PC-9 (cell line): ENCODE data around the gene CPTP. TPM values are rescaled to one million over a fixed set of nuclear protein-coding genes. Genes with fewer than 3 reads are reported as not detected.

Source experiments
- BruUV-seq: library from RNA; stranded (reverse); fragments of 400-500 nt; replicated peaks from 2 replicates; lab custom pipeline; 2021; lab: Mats Ljungman, UMichigan
- CTCF ChIA-PET: fragments of 300-600 bp; sonication (Branson Sonifier 250); formaldehyde crosslinking; loops from one replicate; lab custom pipeline; 2022; ENCODE audit warnings: antibody characterized with exemption; lab: Charles Lee
- POLR2A ChIA-PET: fragments of 300-600 bp; sonication (Branson Sonifier 250); formaldehyde crosslinking; loops from one replicate; lab custom pipeline; 2022; ENCODE audit warnings: antibody characterized with exemption; ENCODE audit not compliant: unreplicated experiment; lab: Charles Lee
- DNase-seq, 2 experiments: peaks; one replicate each; pipeline versions ENCODE4 v3.0.0 to v3.0.0-alpha.2; 2015 to 2022; ENCODE audit warnings: mixed read lengths in 1 of 2
- H2AFZ ChIP-seq: fragments of 200-600 bp; sonication (generic); 2 replicates; pipeline ENCODE4 v1.8.1; 2017; ENCODE audit warnings: antibody characterized with exemption
- H3F3A ChIP-seq: fragments of 200-600 bp; sonication (generic); 2 replicates; pipeline ENCODE4 v1.8.1; 2017; ENCODE audit warnings: antibody characterized with exemption, mild to moderate bottlenecking, low read depth; ENCODE audit not compliant: insufficient read depth
- H3K27ac ChIP-seq: fragments of 200-600 bp; sonication (generic); 2 replicates; pipeline ENCODE4 v1.6.1; 2016; ENCODE audit warnings: mixed run types
- H3K27me3 ChIP-seq: fragments of 200-600 bp; sonication (generic); 2 replicates; pipeline ENCODE4 v1.6.1; 2016; ENCODE audit warnings: low read depth, mixed run types; ENCODE audit not compliant: insufficient read depth
- H3K36me3 ChIP-seq: fragments of 200-600 bp; sonication (generic); 2 replicates; pipeline ENCODE4 v1.6.1; 2016; ENCODE audit warnings: low read depth, mixed run types
- H3K4me1 ChIP-seq: fragments of 200-600 bp; sonication (generic); replicated peaks from 2 replicates; pipeline ENCODE4 v1.6.1; 2016; ENCODE audit warnings: mixed run types; ENCODE audit not compliant: insufficient read depth
- H3K4me2 ChIP-seq: fragments of 200-600 bp; sonication (generic); 2 replicates; pipeline ENCODE4 v1.6.1; 2017; ENCODE audit warnings: mixed run types
- H3K4me3 ChIP-seq: fragments of 200-600 bp; sonication (generic); 2 replicates; pipeline ENCODE4 v1.6.1; 2016; ENCODE audit warnings: mixed run types
- H3K79me2 ChIP-seq: fragments of 200-600 bp; sonication (generic); 2 replicates; pipeline ENCODE4 v1.6.1; 2017; ENCODE audit warnings: low read depth, mixed run types
- H3K9me2 ChIP-seq: fragments of 200-600 bp; sonication (generic); 2 replicates; pipeline ENCODE4 v1.8.1; 2017; ENCODE audit warnings: mild to moderate bottlenecking; ENCODE audit not compliant: insufficient read depth
- H3K9me3 ChIP-seq: fragments of 200-600 bp; sonication (generic); 2 replicates; pipeline ENCODE4 v1.8.1; 2016; ENCODE audit warnings: low read depth; ENCODE audit not compliant: insufficient read depth
- H4K20me1 ChIP-seq: fragments of 200-600 bp; sonication (generic); 2 replicates; pipeline ENCODE4 v1.8.1; 2017; ENCODE audit not compliant: insufficient read depth
- EZH2 ChIP-seq: fragments of 200-600 bp; sonication (generic); IDR thresholded peaks from 2 replicates; pipeline ENCODE4 v1.8.0; 2017; ENCODE audit warnings: antibody characterized with exemption, low read depth
- intact Hi-C: fragments of 100-400 bp; cut with micrococcal nuclease; formaldehyde crosslinking; loops from one replicate; pipeline ENCODE4 v1.10.0; 2022; ENCODE audit not compliant: unreplicated experiment
- total RNA-seq: library from RNA; stranded (reverse); gene quantifications from 2 replicates; pipeline ENCODE4 v1.2.3, GENCODE V29; 2021
- TF ChIP-seq, protein P1 (sequence below): fragments of 200-600 bp; sonication (generic); conservative IDR thresholded peaks from 2 replicates; pipeline ENCODE4 v1.6.1; 2017; ENCODE audit warnings: mixed run types, antibody characterized with exemption, mild to moderate bottlenecking, moderate library complexity

CPTP gene
- total RNA-seq, 1 experiment from 2014 or later: 33.7 TPM

DNA sequence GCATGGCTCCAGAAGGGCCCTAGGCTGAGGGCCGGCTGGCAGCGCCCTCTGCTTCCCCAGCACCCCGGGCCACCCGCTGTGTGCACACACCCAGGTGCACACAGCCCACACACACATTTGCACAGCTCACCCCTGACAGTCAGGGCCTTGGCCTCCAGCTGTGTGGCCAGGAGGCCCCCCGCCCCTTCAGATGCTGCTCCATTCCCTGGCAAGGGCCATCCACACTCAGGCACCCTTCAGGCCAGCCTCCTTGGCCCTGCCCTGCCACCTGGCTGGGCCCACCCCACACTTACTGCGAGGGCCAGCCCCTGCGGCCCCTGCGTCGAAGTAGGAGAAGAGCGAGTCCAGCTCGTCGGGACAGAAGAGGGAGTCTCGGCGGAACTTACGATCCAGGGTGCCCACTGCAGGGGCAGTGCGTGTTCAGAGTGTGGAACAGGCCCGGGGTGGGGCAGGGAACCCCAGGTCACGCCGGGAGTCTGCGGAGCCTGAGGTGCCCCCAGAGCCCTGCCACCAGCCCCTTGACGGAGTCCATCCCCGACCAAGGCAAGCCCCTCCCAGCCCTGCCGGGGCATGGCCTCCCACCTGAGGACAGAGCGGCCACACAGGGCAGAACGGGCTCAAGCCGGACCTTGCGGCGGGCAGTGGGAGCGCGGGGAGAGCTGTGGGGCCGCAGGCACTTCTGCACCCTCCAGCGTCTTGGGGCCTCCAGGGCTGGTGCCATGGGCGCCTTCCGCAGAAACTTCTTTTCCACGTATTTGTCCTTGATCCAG, 29.3 kb upstream of the CPTP start:
- no TSS peak for BruUV-seq
- ChIA-PET POLR2A (no interaction called here), CTCF (no interaction called here)
- Histone ChIP-seq H3K4me2 (no peak overlapping the region), H2AFZ (no peak overlapping the region), H3K36me3 (no peaks in the 10 kb centered on the region), H4K20me1 (no peaks in the 10 kb centered on the region; the same call in 1 of the 2 replicates), H3K27ac (no peak overlapping the region), H3K4me1 (peaks cover 14% of the 10 kb centered on the region), H3K9me3 (no peaks in the 10 kb centered on the region), H3F3A (no peaks in the 10 kb centered on the region), H3K27me3 (no peaks in the 10 kb centered on the region), H3K9me2 (no peaks in the 10 kb centered on the region), H3K4me3 (no peak overlapping the region), H3K79me2 (no peaks in the 10 kb centered on the region)
- DNase-seq: no peak
- TF ChIP-seq EZH2: no peak
- TF ChIP-seq, protein P1, sequence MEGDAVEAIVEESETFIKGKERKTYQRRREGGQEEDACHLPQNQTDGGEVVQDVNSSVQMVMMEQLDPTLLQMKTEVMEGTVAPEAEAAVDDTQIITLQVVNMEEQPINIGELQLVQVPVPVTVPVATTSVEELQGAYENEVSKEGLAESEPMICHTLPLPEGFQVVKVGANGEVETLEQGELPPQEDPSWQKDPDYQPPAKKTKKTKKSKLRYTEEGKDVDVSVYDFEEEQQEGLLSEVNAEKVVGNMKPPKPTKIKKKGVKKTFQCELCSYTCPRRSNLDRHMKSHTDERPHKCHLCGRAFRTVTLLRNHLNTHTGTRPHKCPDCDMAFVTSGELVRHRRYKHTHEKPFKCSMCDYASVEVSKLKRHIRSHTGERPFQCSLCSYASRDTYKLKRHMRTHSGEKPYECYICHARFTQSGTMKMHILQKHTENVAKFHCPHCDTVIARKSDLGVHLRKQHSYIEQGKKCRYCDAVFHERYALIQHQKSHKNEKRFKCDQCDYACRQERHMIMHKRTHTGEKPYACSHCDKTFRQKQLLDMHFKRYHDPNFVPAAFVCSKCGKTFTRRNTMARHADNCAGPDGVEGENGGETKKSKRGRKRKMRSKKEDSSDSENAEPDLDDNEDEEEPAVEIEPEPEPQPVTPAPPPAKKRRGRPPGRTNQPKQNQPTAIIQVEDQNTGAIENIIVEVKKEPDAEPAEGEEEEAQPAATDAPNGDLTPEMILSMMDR: no peak
- intact Hi-C loops: no loop called here

DNA sequence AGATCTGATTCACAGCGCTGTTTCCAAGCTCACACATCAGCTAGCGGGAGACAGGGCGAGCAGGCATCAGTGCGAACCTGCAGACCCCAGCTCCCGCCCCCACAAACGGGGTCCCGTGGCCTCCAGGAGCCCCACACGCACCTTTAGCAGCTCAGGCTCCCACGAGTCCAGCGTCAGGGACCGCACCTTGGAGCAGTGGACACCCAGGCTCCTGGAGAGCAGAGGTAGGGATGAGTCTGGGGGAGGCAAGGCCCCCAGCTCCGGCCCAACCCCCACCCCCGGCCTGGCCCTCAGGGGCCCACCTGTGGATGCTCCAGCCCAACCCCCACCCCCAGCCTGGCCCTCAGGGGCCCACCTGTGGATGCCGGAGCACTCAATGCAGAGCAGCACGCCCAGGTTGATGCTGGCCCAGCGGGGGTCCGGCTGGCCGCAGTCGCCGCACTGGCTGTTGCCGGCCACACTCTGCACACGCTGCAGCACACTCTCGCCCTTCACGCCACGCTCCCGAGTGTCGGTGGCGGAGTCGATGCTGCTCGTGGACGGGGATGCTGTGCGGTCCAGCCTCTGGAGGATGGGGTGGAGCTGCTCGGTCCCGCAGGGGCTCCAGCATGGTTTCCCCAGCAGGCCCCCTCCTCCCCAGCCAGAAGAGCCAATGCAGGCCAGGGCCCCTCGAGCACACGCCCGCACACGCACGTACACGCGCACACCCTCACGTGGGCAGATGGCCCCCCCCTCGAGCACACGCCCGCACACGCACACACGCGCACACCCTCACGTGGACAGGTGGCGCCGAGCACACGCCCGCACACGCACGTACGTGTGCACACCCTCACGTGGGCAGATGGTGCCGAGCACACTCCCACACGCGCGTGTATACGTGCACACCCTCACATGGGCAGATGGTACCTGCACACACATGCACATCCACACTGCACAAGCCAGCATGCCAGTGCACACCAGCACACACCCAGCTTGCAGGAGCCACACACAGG, 28.2 kb upstream of the CPTP start:
- Histone ChIP-seq H3K4me1 (peaks cover 4% of the 10 kb centered on the region), H3K36me3 (no peaks in the 10 kb centered on the region), H3K4me2 (no peak overlapping the region), H3K79me2 (no peaks in the 10 kb centered on the region), H3K9me3 (no peaks in the 10 kb centered on the region), H3K27ac (no peak overlapping the region), H3K27me3 (no peaks in the 10 kb centered on the region), H3F3A (no peaks in the 10 kb centered on the region), H4K20me1 (no peaks in the 10 kb centered on the region; the same call in 1 of the 2 replicates), H3K4me3 (no peak overlapping the region), H3K9me2 (no peaks in the 10 kb centered on the region), H2AFZ (no peak overlapping the region)
- TF ChIP-seq, protein P1: no peak
- no peak for TF ChIP-seq EZH2
- BruUV-seq: no TSS peak
- no peak for DNase-seq
- intact Hi-C loops: no loop called here
- ChIA-PET POLR2A (no interaction called here), CTCF (no interaction called here)

DNA sequence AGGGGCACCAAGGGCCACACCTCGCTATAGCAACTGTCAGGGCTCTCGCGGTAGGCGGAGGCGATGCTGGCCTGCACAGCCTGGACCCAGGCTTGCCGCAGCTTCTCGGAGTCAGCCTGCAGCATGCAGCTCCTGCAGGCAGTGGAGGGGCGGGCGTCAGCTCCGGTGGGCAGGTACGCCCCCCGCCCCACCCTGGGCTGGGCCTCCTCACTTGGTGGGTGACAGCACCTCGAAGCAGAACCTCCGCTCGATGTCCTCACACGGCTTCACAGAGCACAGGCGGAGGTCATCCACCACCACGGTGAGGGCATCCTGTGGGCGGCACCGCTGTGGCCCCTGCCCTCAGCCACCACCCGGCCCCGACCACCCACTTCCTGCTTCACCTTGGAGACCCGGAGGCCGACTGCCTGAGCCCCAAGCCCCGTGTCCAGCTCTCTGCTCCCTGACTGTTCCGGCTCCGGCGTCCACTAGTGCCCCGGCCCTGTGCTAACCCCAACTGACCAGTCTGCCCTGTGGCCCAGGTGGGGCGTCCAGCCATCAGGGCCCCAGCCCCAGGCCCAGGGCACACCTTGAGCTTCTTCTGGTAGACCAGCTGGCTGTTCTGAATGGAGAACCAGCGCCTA, 26.7 kb upstream of the CPTP start:
- Histone ChIP-seq H3K4me3 (no peak overlapping the region), H3K4me2 (no peak overlapping the region), H2AFZ (no peak overlapping the region), H3F3A (no peaks in the 10 kb centered on the region), H3K79me2 (no peaks in the 10 kb centered on the region), H3K9me2 (no peaks in the 10 kb centered on the region), H3K27ac (no peak overlapping the region), H3K9me3 (no peaks in the 10 kb centered on the region), H4K20me1 (no peaks in the 10 kb centered on the region; the same call in 1 of the 2 replicates), H3K27me3 (no peaks in the 10 kb centered on the region), H3K36me3 (no peaks in the 10 kb centered on the region), H3K4me1 (no peaks in the 10 kb centered on the region)
- POLR2A ChIA-PET: no interaction called here
- DNase-seq: no peak
- CTCF ChIA-PET: no interaction called here
- TF ChIP-seq EZH2: no peak
- TF ChIP-seq, protein P1: no peak
- BruUV-seq: no TSS peak
- intact Hi-C loops: no loop called here
